GM12864 (cell line): ENCODE data around the gene ZNF202.
"Not testable (repeated sequence)": the region's sequence is repeated elsewhere in the genome, so short reads cannot be mapped to it uniquely, and the experiment has no call there.

ENCODE experiments used
- DNase-seq: peaks from one replicate; pipeline ENCODE4 v3.0.0-alpha.2; 2011; ENCODE audit warnings: low read depth
- H3K4me3 ChIP-seq: 2 replicates; pipeline ENCODE4 v1.5.1; 2011; ENCODE audit warnings: mild to moderate bottlenecking, low read depth, low read length, control low read depth
- CTCF ChIP-seq: IDR thresholded peaks from 2 replicates; pipeline ENCODE4 v1.5.1; 2011; ENCODE audit warnings: low read depth, mild to moderate bottlenecking, moderate library complexity, low read length, control low read depth, inconsistent platforms; ENCODE audit errors: missing control alignments

ZNF202 gene

GRCh38 chr11:123755813-123756212 lies 14.4 kb upstream of the ZNF202 start:
- no peak for DNase-seq
- TF ChIP-seq CTCF: no peak
- H3K4me3 ChIP-seq: no peak overlapping the region

- no peak overlapping the region for H3K4me3 ChIP-seq
- no peak for TF ChIP-seq CTCF
- no peak for DNase-seq
Observed at GRCh38 chr11:123755344-123755743, 13.9 kb upstream of the ZNF202 start.

- H3K4me3 ChIP-seq: no peak within 1 kb of the TSS
- no peak for TF ChIP-seq CTCF
- no peak for DNase-seq
Observed at GRCh38 chr11:123754101-123754568, 12.7 kb upstream of the ZNF202 start, which contains the start of gene OR6X1. Gene OR6X1 (minus strand): TSS chr11:123754518. CDS start chr11:123754518, 0 bp downstream.

- TF ChIP-seq CTCF: no peak
- no peak for DNase-seq
- H3K4me3 ChIP-seq: no peak overlapping the region
Observed at GRCh38 chr11:123753110-123753509, 11.7 kb upstream of the ZNF202 start.

- no peak overlapping the region for H3K4me3 ChIP-seq
- DNase-seq: no peak
- no peak for TF ChIP-seq CTCF
Observed at GRCh38 chr11:123751781-123752180, 10.3 kb upstream of the ZNF202 start.

GRCh38 chr11:123748349-123748748 lies 6.9 kb upstream of the ZNF202 start:
- not testable (repeated sequence) for DNase-seq, H3K4me3 ChIP-seq

GRCh38 chr11:123745764-123746451 lies 4.4 kb upstream of the ZNF202 start:
- no peak for DNase-seq
- no peak for TF ChIP-seq CTCF
- no peak overlapping the region for H3K4me3 ChIP-seq
